Tibial nerve (tissue), 4 donors: Measurements from ENCODE around the gene CALU. TPM values are rescaled to one million over a fixed set of nuclear protein-coding genes. Genes with fewer than 3 reads are reported as not detected.

Source experiments
- DNase-seq, 2 donors: peaks; one replicate each; pipeline ENCODE4 v3.0.0-alpha.2; 2019; ENCODE audit warnings: low spot score in 2 of 2
- H3K27ac ChIP-seq, 4 donors: fragments of 200-600 bp; sonication (generic) in 3 of 4; one replicate each; pipeline ENCODE4 v1.5.1; 2017 to 2019; ENCODE audit warnings: mild to moderate bottlenecking in 1 of 4
- H3K27me3 ChIP-seq, 2 donors: fragments of 200-600 bp; sonication (generic) in 1 of 2; one replicate each; pipeline versions ENCODE4 v1.5.1 to v1.6.0; 2017 to 2019
- H3K36me3 ChIP-seq, 3 donors: fragments of 200-600 bp; sonication (generic); one replicate each; pipeline ENCODE4 v1.5.1; 2018 to 2019
- H3K4me1 ChIP-seq, 4 donors: fragments of 200-600 bp; sonication (generic) in 3 of 4; one replicate each; pipeline ENCODE4 v1.5.1; 2017 to 2019
- H3K4me3 ChIP-seq, 4 donors: fragments of 200-600 bp; sonication (generic) in 3 of 4; one replicate each; pipeline ENCODE4 v1.5.1; 2017 to 2019; ENCODE audit warnings: mild to moderate bottlenecking in 1 of 4, moderate library complexity in 1 of 4
- H3K9me3 ChIP-seq, 4 donors: fragments of 200-600 bp; sonication (generic) in 3 of 4; one replicate each; pipeline ENCODE4 v1.5.1; 2017 to 2019
- EP300 ChIP-seq, 2 donors: sonication (generic); formaldehyde crosslinking; IDR thresholded peaks; one replicate each; pipeline ENCODE4 v1.6.1; 2017; ENCODE audit warnings: antibody characterized with exemption in 2 of 2, mild to moderate bottlenecking in 1 of 2
- POLR2A ChIP-seq, 2 donors: fragments of 450-650 bp; IDR thresholded peaks; one replicate each; pipeline ENCODE4 v1.6.1; 2017; ENCODE audit warnings: antibody characterized with exemption in 2 of 2, mild to moderate bottlenecking in 2 of 2, moderate library complexity in 2 of 2
- WGBS, 2 donors: methylation state at CpG; one replicate each; pipeline ENCODE4 v1.1.5; 2018; 5-methylcytosine and 5-hydroxymethylcytosine counted together
- total RNA-seq, 4 donors: library from RNA; depleted of rRNA; stranded (reverse); fragments of >200 nt; gene quantifications; one replicate each; pipeline ENCODE4 v1.1.0, GENCODE V29; 2016
- TF ChIP-seq, protein P1 (sequence below), 5 experiments: fragments of 200-600 bp in 3 of 5; fragments of 450-650 bp in 2 of 5; sonication (generic) in 3 of 5; IDR thresholded peaks; one replicate each; pipeline ENCODE4 v1.5.1; 2016 to 2019; ENCODE audit warnings: antibody characterized with exemption in 5 of 5, mild to moderate bottlenecking in 3 of 5, moderate library complexity in 2 of 5

The CALU gene
- total RNA-seq, 4 donors from 2014 or later: 77.3 to 94.8 (median 90.0) TPM

DNA sequence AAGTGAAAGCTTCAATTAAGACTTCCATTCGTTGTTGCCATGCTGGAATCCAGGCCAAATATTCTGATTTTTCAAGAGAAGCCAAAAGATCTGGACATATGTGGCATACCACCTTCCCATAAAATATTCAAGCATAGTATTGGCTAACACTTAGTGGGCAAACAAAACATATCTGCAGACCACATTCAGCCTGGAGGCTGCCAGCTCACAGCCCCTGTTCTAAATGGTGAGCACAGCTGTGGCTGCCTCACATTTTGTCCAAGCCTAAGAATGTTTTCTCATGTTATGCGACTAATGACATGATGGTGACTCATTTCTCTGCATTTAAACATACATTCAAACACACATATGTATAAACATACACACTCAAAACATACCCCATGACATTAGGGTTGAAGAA lies 10.6 kb upstream of the CALU start:
- H3K27me3 ChIP-seq: no peaks in the 10 kb centered on the region
- no peaks in the 10 kb centered on the region for H3K4me1 ChIP-seq
- no peak for DNase-seq
- H3K9me3 ChIP-seq: no peaks in the 10 kb centered on the region
- H3K36me3 ChIP-seq: no peaks in the 10 kb centered on the region
- H3K4me3 ChIP-seq: no peak overlapping the region
- WGBS, 2 donors: 64 to 75% methylated on average over 2 of the region's 2 CpGs
- no peak overlapping the region for H3K27ac ChIP-seq
- TF ChIP-seq, protein P1, sequence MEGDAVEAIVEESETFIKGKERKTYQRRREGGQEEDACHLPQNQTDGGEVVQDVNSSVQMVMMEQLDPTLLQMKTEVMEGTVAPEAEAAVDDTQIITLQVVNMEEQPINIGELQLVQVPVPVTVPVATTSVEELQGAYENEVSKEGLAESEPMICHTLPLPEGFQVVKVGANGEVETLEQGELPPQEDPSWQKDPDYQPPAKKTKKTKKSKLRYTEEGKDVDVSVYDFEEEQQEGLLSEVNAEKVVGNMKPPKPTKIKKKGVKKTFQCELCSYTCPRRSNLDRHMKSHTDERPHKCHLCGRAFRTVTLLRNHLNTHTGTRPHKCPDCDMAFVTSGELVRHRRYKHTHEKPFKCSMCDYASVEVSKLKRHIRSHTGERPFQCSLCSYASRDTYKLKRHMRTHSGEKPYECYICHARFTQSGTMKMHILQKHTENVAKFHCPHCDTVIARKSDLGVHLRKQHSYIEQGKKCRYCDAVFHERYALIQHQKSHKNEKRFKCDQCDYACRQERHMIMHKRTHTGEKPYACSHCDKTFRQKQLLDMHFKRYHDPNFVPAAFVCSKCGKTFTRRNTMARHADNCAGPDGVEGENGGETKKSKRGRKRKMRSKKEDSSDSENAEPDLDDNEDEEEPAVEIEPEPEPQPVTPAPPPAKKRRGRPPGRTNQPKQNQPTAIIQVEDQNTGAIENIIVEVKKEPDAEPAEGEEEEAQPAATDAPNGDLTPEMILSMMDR (IDR thresholded peaks at IDR 0.05): no peak
- TF ChIP-seq POLR2A (IDR thresholded peaks at IDR 0.05): no peak
- TF ChIP-seq EP300 (IDR thresholded peaks at IDR 0.05): no peak

DNA sequence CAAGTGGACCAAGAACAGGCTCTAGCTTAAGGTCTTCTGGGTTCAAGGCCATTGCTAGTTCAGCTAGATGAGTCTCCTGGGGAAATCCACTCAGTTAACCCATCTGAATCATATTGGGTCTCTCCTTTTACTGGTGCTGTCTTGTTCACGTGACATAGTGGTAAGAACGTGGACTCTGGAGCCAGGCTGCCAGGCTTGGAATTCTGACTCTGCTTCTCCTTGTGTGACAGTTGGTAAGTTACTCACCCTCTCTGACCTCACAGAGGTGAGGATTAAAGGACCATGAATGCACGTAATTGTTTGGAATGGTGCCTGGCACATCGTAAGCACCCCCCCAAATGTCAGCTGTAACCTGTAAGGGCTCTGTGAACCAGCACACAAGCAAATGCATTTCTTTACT lies 9.7 kb upstream of the CALU start:
- no peaks in the 10 kb centered on the region for H3K27me3 ChIP-seq
- no peak overlapping the region for H3K27ac ChIP-seq
- TF ChIP-seq EP300 (IDR thresholded peaks at IDR 0.05): no peak
- H3K4me1 ChIP-seq: no peaks in the 10 kb centered on the region
- H3K9me3 ChIP-seq: no peaks in the 10 kb centered on the region
- no peaks in the 10 kb centered on the region for H3K36me3 ChIP-seq
- 81 to 86% methylated on average over 4 of the region's 4 CpGs for WGBS, 2 donors
- no peak overlapping the region for H3K4me3 ChIP-seq
- DNase-seq: no peak

DNA sequence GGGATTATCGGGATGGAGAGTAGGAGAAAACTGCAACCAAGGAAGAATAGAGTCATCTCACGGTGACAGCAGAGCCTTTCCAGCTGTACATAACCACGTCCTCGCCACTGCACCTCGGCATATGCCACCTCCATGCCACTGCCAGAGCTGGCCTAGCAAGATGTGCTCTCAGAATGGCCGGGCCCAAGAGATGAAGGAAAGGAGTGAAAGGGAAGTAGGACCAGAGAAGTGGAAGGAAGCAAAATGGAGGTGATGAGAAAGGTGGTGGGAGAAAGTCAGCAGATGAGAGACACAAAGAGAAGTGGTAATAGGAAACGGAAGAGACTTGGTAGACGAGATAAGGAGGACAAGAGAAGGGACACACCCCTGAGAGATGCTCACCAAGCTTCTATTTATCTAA lies 8.0 kb upstream of the CALU start:
- H3K27ac ChIP-seq: no peak overlapping the region
- H3K4me1 ChIP-seq: no peaks in the 10 kb centered on the region
- H3K36me3 ChIP-seq: no peaks in the 10 kb centered on the region
- DNase-seq: no peak
- no peak for TF ChIP-seq POLR2A (IDR thresholded peaks at IDR 0.05)
- no peak for TF ChIP-seq EP300 (IDR thresholded peaks at IDR 0.05)
- TF ChIP-seq, protein P1 (IDR thresholded peaks at IDR 0.05): no peak
- H3K4me3 ChIP-seq: no peak overlapping the region
- WGBS, 2 donors: 83 to 90% methylated on average over 8 of the region's 8 CpGs
- no peaks in the 10 kb centered on the region for H3K27me3 ChIP-seq
- H3K9me3 ChIP-seq: no peaks in the 10 kb centered on the region

DNA sequence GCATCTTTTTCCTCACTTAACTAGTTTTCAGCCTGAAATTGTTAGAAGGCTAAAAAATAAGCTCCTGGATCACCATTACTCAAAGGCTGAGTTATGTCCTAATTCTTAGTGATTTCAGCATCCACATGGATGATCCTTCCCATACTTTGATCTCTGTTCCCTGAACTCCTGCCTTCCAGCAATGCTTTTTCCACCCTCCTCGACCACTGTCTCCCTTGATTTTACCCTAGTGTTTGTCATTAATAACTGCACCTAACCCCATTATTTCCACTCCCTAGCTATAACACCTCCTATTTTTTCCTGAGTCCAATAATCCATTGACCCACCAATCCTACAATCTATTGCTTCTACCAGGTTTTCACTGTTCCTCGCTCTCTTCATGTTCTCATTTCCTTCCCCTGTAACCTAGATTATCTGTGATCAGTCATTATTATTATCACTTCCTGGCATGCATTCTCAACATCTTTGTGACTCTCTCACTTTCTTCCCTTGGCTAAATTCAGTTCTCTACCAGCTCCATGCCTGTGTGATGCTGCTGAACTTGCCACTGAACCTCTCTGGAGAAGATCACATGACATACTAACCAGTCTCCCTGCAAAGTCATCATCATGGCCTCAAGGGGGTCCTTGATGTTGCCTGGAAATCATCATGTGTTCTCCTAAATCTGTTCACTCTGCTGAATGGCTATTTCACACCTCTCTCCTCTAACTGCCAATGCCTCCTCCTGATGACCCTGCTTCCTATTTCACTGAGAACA lies 6.5 kb upstream of the CALU start:
- no peak for DNase-seq
- no peak overlapping the region for H3K4me3 ChIP-seq
- H3K36me3 ChIP-seq: no peaks in the 10 kb centered on the region
- TF ChIP-seq, protein P1 (IDR thresholded peaks at IDR 0.05): no peak
- TF ChIP-seq EP300 (IDR thresholded peaks at IDR 0.05): no peak
- TF ChIP-seq POLR2A (IDR thresholded peaks at IDR 0.05): no peak
- WGBS, 2 donors: 69 to 74% methylated on average over 2 of the region's 2 CpGs
- H3K27ac ChIP-seq: no peak overlapping the region
- no peaks in the 10 kb centered on the region for H3K9me3 ChIP-seq
- no peaks in the 10 kb centered on the region for H3K4me1 ChIP-seq
- no peaks in the 10 kb centered on the region for H3K27me3 ChIP-seq

DNA sequence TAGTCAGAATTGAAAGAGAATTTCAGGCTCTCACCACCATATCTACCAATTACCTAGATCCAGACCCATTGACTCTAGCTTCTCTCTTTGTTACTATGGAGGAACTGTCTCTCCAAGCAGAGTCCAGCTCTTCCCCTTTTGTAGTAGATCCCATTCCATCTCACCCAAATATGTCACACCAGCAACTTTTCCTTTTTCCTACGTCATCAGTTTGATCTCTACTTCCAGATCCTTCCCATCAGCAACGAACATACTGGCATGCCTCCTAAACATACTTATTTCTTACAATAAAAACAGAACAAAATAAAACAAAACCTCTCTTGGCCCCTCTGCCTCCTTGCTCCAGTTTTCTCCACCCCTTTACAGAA lies 5.9 kb upstream of the CALU start:
- Histone ChIP-seq H3K9me3 (no peaks in the 10 kb centered on the region), H3K4me1 (peaks cover 0 to 4% (median 0%) of the 10 kb centered on the region in 4 donors), H3K36me3 (no peaks in the 10 kb centered on the region), H3K27ac (no peak overlapping the region), H3K4me3 (no peak overlapping the region), H3K27me3 (no peaks in the 10 kb centered on the region)
- 46 to 49% methylated on average over 2 of the region's 2 CpGs for WGBS, 2 donors
- no peak for DNase-seq
- TF ChIP-seq, protein P1 (IDR thresholded peaks at IDR 0.05): no peak
- TF ChIP-seq EP300 (IDR thresholded peaks at IDR 0.05) (no peak), POLR2A (IDR thresholded peaks at IDR 0.05) (no peak)
